ENCODE data around the gene SNTG2. TPM values are rescaled to one million over a fixed set of nuclear protein-coding genes. Genes with fewer than 3 reads are reported as not detected.

Gene SNTG2
- polyA plus RNA-seq, 1 experiment: 0.31 TPM

DNA sequence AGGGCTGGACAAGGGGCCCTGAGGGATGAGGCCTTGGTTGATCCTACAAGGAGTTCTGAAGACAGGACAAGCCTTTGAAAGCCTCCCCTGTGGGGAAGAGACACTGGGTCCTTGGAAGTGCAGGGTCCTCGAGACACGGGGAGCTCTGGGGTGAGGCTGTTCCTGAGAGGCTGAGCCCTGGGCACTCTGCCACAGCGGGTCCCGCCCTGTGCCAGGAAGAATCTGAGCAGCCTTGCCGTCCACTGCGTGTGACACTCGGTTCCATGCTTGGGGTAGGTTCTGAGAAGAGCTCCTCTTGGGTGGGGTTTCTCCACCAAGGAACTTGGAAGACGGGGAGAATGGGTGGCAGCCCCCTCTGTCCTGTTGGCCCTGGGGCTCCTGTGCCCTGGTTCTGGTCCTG is 13.9 kb downstream of the SNTG2 start:
- CTCF ChIA-PET: no interaction called here
- Histone ChIP-seq H3K27me3 (ENCODE audit: control insufficient read depth, insufficient read depth, low read length) (no peaks in the 10 kb centered on the region), H3K4me3 (ENCODE audit: low read depth, low read length) (no peak overlapping the region), H3K36me3 (ENCODE audit: control insufficient read depth, insufficient read depth, low read length) (no peaks in the 10 kb centered on the region)
- TF ChIP-seq, protein P1, sequence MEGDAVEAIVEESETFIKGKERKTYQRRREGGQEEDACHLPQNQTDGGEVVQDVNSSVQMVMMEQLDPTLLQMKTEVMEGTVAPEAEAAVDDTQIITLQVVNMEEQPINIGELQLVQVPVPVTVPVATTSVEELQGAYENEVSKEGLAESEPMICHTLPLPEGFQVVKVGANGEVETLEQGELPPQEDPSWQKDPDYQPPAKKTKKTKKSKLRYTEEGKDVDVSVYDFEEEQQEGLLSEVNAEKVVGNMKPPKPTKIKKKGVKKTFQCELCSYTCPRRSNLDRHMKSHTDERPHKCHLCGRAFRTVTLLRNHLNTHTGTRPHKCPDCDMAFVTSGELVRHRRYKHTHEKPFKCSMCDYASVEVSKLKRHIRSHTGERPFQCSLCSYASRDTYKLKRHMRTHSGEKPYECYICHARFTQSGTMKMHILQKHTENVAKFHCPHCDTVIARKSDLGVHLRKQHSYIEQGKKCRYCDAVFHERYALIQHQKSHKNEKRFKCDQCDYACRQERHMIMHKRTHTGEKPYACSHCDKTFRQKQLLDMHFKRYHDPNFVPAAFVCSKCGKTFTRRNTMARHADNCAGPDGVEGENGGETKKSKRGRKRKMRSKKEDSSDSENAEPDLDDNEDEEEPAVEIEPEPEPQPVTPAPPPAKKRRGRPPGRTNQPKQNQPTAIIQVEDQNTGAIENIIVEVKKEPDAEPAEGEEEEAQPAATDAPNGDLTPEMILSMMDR (IDR thresholded peaks at IDR 0.05; ENCODE audit: insufficient read depth, low read depth, low read length): no peak
- DNase-seq (ENCODE audit: low read depth): no peak
- POLR2A ChIA-PET: no interaction called here

DNA sequence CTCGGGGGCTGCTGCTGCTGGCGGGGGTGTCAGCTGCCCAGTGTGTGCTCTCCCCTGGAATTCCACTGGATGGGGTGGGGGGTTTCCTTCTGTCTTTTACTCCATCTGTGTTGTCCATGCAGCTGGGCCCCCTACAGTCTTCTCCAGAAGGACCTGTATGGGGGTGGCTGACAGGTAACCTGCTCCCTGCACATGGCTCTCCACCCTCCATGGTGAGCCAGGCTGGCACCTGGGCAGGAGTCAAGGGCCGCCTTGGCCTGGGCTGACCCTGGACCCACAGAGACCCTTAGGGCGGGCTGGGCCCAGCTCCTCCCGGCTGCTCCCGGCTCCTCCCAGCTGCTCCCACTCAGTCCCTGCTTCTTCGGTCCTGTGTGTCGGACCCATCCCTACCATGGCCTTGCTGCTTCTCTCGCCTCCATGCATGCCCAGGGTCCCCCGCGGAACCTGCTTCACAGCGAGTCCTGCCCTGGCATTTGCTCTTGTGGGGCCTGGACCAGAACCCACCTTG is 15.0 kb downstream of the SNTG2 start:
- Histone ChIP-seq H3K4me3 (ENCODE audit: low read depth, low read length) (no peak overlapping the region), H3K36me3 (ENCODE audit: control insufficient read depth, insufficient read depth, low read length) (no peaks in the 10 kb centered on the region), H3K27me3 (ENCODE audit: control insufficient read depth, insufficient read depth, low read length) (no peaks in the 10 kb centered on the region)
- POLR2A ChIA-PET: no interaction called here
- CTCF ChIA-PET: no interaction called here
- DNase-seq (ENCODE audit: low read depth): no peak
- TF ChIP-seq, protein P1 (IDR thresholded peaks at IDR 0.05; ENCODE audit: insufficient read depth, low read depth, low read length): no peak

DNA sequence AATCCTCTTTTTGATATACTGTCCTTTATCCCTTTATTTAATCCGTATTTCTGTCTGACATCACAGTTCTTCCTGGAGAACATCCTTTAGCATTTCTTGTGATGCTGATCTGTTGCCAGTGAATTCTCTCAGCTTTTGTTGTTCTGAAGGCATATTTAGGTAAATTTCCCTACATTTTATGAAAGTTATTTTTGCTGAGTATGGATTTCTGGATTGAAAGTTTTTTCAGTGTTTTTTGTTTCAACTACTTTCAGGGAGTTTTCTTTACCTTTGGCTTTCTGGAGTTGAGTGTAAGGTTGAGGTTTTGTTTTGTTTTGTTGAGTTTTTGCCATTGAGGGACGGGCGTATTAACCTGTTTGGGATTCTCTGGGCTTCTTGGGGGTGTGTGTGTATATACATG is 22.5 kb downstream of the SNTG2 start:
- DNase-seq (ENCODE audit: low read depth): no peak
- Histone ChIP-seq H3K4me3 (ENCODE audit: low read depth, low read length) (no peak overlapping the region), H3K27me3 (ENCODE audit: control insufficient read depth, insufficient read depth, low read length) (no peaks in the 10 kb centered on the region), H3K36me3 (ENCODE audit: control insufficient read depth, insufficient read depth, low read length) (no peaks in the 10 kb centered on the region)
- POLR2A ChIA-PET: no interaction called here
- TF ChIP-seq, protein P1 (IDR thresholded peaks at IDR 0.05; ENCODE audit: insufficient read depth, low read depth, low read length): no peak
- CTCF ChIA-PET: no interaction called here

DNA sequence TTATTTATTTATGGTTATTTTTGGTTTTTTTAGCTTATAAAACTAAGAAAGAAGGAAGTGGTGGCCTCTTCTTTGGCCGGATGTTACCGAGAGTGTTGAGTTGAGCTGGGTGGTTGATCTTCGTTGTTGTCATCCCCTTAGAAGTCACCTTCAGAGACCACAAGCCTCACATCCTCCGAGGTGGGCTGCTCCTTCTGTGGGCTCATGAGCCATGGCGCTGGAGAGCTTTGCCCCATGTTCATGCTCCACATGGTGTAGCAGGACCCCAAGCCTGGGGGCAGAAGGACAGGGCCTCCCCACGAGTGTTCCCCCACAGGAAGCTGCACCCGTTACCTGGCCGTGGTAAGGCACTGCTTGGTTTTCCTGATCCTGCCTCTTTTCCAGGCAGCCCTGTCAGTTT is 23.4 kb downstream of the SNTG2 start:
- H3K27me3 ChIP-seq (ENCODE audit: control insufficient read depth, insufficient read depth, low read length): no peaks in the 10 kb centered on the region
- DNase-seq (ENCODE audit: low read depth): no peak
- ChIA-PET CTCF (interaction anchor here (0.7 kb wide), 1 partner anchor 159 kb away, joined by 3 read pairs; no protein-coding TSS in a partner anchor), POLR2A (no interaction called here)
- TF ChIP-seq, protein P1 (IDR thresholded peaks at IDR 0.05; ENCODE audit: insufficient read depth, low read depth, low read length): no peak
- H3K36me3 ChIP-seq (ENCODE audit: control insufficient read depth, insufficient read depth, low read length): no peaks in the 10 kb centered on the region
- no peak overlapping the region for H3K4me3 ChIP-seq (ENCODE audit: low read depth, low read length)

DNA sequence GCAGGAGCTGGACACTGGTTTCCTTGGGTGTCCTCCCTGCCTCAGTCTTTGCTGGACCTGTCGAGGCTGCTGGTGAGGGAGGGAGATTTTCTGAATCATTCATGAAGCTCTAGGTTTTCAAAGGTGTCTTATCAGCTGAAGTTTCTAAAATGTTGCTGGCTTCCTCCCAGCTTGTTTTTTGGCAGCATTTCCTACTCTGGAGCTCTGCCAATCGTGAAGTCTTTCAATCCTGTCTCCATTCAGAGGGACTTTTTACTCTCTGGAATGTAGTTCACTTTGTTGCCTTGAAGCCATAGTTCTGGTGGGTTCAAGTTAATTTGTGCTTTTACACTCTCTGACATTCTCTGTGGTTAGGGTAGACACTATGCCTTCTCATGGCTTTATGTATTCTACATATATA is 23.9 kb downstream of the SNTG2 start:
- TF ChIP-seq, protein P1 (IDR thresholded peaks at IDR 0.05; ENCODE audit: insufficient read depth, low read depth, low read length): no peak
- Histone ChIP-seq H3K27me3 (ENCODE audit: control insufficient read depth, insufficient read depth, low read length) (no peaks in the 10 kb centered on the region), H3K36me3 (ENCODE audit: control insufficient read depth, insufficient read depth, low read length) (no peaks in the 10 kb centered on the region), H3K4me3 (ENCODE audit: low read depth, low read length) (no peak overlapping the region)
- DNase-seq (ENCODE audit: low read depth): no peak
- ChIA-PET POLR2A (no interaction called here), CTCF (interaction anchor here (0.7 kb wide), 1 partner anchor 159 kb away, joined by 3 read pairs; no protein-coding TSS in a partner anchor)

All from BJ (cell line).